ENCODE results near the gene DCP2. TPM values are rescaled to one million over a fixed set of nuclear protein-coding genes. Genes with fewer than 3 reads are reported as not detected.

Gene DCP2
- total RNA-seq, 1 experiment from 2014 or later = 14.1 TPM

DNA sequence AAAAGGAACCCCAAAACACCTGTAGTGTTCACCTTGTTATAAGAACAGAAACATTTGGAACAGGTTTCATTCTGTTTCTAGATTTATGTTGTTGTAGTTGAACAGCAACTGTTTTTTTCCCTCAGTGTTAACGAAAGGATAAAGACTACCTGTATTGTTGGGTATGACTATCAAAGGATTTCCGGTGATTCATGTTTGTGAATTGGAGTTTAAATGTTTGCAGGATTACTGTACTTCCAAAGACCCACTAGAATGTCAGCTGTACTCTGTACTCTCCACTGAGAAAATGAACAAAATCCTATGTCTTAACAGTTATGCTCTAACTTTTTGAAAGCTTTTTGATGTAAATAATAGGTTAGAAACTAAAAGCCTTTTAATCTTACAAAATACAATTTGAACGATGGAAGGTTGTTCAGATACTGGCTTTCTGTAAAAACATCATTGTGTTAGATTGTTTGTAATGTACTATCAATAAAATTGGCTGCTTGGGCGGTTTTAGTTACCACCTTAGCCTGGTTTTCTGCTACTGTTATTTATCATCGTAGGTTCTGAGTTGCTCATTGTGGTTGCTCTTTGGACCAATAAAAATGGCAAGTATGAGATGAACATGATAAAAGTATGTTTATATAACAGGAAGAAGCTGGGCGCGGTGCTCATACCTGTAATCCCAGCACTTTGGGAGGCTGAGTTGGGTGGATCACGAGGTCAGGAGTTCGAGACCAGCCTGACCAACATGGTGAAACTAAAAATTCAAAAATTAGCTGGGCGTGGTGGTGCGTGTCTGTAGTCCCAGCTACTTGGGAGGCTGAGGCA is 44.1 kb downstream of the DCP2 start:
- peak; percentile 81 for DNase-seq (ENCODE audit: low read depth)

DNA sequence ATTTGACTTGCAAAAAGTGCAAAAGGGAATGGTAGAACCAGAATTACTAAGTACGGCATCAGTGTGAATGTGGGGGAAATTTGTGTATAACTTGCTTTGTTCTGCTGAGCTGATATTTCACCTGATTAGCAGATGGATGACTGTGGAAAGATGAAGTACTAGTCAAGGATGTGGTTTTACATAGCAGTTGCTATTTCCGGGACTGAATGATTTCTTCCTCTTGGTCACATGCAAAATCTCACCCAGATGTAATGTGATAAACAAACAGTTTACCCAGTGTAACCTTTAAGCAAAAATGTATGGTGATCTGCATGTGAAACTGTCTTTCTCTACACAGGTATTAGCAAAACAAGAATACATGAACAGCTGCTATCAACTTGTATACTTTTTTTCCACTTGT is 46.1 kb downstream of the DCP2 start:
- peak; percentile 47 for DNase-seq (ENCODE audit: low read depth)

DNA sequence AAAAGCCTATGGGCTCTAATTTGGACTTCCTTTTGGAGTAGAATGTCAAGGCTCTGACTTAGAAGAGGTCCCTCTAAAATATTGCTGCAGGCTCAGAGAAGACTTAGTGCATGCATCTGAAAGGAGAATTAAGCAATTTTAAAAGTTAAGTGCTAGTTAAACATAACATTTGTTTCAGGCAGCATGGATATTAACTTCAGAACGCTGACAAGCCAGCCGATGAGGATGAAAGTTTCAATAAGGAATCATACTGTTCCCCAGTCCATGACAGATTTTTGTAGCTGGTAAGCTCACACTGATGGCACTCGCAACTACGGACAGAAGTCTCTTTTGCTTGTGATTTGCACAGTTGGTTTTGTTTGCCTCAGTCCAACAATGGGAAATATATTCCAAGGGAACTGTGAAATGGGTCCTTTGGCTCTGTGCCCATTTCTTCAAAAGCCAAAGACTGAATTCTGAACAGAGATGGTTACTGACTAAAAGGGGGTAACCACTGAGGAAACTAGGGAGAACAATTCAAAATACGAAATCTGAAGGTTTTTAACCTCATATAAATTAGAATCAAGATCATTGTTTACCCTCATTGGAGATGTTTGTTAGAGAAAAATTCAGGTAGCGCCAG is 47.6 kb downstream of the DCP2 start:
- DNase-seq (ENCODE audit: low read depth) = no peak

DNA sequence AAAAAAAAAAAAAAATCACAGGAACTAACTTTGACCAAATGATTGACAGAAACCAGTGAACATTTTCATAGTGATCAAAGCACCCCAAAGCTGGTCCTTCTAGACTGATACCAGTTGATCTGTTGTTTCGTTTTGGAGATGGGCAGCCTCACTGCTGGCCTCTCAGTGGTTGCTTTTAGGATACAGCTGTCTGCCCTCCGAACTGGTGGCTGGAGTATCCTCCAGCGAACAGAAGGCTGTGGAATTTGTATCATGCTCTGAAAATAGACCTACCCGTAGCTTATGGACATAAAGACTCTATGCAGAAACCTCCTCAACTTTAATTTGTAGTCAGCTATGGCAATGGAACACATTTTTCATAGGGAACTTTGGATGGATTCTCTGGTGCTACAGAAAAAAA is 49.0 kb downstream of the DCP2 start:
- DNase-seq (ENCODE audit: low read depth) = no peak

DNA sequence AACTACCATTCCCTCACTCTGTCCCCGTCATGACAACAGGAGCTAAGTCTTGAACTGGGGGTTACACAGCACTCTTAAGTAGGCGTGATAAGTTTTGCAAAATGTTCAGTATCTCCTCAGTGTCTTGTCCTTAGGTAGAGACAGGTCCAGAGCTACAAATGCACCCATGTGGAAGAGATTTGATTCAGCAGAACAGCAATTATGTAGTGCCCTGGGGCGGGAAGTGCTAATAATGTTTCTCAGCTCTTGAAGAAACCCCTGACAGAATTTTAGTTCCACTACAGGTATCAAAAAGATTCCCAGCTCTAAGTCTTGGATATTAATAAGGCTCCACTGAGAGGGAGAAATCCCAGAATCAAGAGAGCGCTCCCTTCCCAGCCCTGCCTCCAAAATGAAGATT is 49.6 kb downstream of the DCP2 start:
- no peak for DNase-seq (ENCODE audit: low read depth)

DNA sequence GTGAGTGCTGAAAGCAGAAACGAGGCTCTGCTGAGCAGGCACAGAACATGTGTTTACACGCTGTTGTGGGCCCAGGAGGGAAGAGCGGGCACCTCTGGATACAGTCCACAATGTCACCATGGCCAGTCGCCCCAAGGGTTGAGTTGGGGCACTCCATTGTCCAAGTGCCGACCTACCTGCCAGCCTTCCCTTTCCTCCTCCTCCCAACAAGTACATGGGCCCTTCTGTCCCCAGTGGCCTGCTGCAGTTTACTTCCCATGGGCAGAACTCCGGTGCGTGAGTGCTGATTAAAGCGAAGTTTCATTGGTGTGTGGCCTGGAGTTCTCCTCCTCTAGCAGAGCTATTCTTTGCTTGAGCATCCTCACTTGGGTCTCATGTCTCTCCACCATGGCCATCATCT is 50.4 kb downstream of the DCP2 start:
- no peak for DNase-seq (ENCODE audit: low read depth)

DNA sequence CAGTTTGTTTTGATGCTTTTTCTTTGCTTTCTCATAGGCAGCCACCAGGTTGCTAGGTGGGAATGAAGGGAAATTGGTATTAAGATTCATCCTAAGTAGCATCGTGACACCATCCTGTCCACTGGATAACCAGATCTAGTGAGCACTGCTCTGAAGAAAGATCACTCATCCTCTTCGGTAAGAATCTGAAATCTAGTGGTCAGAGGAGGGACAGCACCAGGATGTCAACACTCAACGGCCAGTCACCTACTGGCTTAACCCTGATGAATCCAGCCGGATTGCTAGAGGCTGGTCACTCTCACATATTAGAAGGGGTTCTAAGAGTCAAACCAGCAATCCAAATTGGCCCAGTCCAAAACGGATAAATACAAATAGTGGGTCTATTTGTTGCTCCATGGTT is 50.8 kb downstream of the DCP2 start:
- no peak for DNase-seq (ENCODE audit: low read depth)

DNA sequence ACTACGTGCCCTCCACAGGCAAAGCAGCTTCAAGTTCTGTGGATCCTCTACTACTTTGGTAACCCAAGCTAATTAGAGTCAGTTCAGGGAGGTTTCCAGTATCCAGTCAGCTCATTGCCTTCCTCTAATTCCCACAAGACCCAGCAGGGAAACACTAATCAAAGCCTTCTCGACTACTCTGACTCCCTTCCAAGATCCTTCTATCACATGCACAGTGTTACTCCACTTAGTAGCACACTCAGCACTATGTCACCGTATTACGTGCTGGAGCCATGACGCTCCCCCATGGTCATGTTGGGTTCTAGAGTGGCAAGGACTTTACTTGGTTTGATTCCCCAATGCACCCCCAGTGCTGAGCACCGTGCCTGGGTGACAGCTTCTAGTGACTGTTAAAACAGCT is 53.0 kb downstream of the DCP2 start:
- peak; percentile 29 for DNase-seq (ENCODE audit: low read depth)

DNA sequence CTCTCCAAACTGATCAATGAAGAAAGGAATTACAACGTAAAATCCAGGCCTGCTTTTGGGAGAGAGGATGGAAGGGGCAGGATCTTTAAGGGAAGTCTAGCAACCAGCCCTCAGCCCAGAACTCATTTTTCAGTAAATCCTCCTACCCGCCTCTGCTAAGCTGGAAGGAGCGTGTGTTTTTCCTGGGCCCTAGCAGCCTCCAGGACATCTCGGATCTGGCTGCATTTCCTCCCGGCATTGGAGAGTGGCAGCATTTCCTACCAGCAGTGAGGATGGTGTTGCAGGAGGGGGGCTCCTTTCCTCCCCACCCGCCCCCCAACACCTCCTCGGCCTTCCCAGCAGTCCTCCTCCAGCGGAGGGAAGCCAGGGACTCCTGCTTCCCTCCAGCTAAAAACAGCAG is 54.5 kb downstream of the DCP2 start:
- DNase-seq (ENCODE audit: low read depth) = no peak

DNA sequence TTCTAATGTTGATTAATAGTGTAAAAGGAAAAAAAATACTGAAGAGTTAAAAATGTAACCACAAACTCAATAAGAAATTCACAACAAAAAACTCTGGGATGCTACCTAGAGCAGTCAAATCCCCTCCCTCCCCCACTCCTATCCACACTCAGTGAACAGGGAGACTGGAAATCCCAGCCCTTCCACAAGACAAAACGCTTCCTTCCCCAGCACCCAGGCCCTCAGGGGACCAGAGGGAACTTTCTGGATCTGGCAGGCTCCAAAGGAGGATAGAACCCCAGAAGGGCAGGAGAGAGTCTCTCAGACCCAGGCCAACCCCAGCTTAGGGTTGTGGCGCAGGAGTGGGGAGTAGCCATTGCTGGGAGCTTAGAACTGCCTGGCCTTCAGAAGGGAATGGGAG is 55.0 kb downstream of the DCP2 start:
- DNase-seq (ENCODE audit: low read depth) = no peak

DNA sequence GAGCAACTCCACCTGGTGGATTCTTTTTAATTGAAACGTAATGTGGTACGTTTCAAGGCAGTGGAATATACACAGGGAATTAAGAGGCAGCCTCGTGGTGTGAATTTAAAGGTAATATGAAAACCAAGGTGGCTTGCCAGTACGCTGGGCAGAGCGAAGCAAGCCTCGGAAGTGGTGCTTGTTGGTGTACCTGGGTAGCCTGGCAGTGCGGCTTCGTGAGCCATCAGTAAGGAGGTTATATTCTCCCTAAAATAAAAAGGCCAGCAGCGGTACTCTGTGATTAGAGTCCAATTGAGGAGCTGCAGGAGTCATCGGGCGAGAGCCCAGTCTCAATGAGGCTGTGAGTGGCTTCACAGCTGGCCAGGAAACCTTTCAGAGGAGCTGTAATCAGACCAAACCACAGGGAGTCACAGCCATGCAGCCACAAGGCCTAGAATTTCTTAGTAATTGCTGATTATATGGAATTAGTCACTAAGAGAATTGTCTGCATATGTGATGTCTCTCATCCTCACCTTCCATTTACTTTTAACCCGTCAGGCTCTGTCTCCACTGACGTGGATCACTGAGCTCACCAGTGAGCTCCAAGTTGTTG is 57.7 kb downstream of the DCP2 start:
- DNase-seq (ENCODE audit: low read depth) = peak; percentile 91

DNA sequence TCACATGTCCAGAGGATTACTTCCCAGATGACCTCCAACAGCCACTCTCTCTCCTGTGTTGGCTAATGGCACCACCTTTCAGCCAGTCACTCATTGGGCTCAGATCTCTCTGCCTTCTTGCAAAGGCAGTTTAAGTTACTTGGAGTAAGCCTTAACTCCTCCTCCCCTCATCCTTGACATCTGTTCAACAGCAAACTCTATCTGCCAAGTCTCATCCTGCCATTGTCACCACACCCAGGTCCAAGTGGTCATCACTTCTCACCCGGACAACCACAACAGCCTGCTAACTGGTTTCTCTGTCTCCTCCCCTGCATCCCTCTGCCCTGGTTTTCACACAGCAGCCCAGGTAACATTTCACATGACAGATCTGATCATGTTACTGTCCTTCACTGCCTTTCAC is 58.5 kb downstream of the DCP2 start:
- peak; percentile 47 for DNase-seq (ENCODE audit: low read depth)

DNA sequence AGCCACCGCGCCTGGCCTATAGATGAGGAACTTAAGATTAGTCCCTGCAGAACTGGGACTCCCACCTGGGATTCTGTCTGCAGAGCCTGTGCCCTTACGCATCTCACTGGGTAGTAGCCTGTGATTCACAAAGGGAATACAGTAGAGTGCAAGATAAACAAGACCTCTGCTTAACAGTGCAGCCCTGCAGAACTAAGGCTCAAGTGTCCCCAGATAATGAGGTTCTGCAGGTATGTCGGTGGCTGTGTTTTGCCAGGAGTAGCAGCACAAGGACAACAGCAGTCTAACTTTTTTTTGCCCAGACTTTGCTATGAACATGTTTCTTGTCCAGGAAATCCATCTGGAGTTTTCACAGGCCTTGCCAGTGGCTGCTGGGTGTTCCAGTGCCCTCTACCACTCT is 59.7 kb downstream of the DCP2 start:
- DNase-seq (ENCODE audit: low read depth) = no peak

DNA sequence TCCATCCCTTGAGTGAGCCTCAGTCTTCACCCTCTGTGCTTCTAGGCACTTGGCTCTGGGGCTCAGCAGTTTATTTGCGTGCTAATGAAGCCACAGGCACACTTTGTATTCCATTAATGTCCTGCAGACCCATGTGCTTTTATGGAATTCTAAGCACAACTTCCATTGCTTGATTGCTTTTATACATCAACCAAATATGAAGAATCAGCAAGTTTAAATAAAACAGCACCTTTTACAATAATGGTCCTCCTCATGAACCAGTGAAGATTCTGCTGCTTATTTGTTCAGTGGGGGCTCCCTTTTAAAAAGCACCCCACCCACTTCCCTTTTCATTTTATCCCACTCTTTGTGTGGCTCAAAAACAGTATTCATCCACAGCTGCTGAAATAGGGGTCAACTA is 60.2 kb downstream of the DCP2 start:
- no peak for DNase-seq (ENCODE audit: low read depth)

DNA sequence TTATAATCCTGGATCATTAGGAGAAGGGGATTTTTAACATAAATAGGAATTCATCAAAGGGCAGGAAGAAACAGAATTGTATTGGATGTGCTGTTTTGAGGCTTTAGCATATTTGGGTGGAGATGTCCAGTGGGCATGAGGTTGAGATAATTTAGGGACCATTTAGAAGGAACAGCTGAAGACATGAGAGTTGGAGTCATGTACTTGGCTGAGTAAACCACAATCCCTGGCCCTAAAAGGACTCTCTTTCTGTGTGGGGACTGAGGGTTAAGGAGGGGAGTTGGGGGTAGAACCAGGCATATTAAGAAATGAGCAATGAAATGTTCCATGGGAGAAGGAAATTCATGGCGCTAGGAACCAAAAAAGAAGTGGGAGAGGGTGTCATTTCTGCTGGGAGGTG is 61.5 kb downstream of the DCP2 start:
- DNase-seq (ENCODE audit: low read depth) = peak; percentile 29

DNA sequence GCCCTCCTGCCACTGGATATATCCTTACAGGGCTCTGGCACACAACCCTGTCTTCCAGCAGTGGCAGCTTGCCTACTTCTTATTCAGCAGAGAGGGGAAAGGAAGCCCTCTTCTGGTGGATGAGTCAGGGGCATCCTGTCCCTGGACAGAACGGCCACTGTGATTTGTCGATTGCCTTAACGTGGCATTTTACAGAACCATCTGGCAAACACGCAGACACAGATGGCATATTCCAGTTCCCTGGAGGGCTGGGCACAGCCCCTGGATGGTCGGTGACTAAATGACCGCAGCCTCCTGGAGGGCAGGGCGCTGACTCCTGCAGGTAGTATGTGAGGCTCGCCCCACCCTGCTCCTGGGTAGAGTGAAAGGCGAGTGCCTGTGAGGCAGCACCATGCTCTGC is 62.1 kb downstream of the DCP2 start:
- peak; percentile 81 for DNase-seq (ENCODE audit: low read depth)

DNA sequence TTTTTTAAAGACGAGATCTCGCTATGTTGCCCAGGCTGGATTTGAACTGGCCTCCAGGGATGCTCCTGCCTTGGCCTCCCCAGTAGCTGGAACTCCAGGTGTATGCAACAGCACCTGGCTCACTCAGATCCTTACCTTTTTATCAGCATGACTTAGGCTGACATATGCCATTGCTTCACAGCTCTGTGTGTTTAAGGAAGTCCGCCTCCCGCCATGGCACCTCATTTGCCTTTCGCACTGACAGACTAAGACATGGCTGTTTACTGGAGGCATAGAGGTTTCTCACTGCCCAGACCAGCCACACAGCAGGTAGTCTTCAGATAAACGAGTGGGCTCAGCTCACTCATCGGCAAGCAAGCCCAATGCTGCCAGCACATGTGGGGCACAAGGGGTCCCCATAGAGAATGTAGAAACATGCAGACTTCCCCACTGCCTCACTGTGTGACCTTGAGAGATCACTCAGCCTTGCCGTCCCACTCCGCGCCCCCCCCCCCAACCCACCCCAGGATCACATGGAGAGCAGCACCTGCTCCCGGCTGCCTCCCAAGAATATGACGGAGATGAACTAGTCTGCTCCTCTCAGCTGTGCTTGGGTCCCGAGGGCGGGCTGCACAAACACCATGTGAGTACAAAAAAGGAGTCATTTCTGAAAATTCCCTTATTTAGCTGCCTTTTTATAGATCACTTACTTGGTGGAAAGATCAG is 62.8 kb downstream of the DCP2 start:
- DNase-seq (ENCODE audit: low read depth) = no peak

DNA sequence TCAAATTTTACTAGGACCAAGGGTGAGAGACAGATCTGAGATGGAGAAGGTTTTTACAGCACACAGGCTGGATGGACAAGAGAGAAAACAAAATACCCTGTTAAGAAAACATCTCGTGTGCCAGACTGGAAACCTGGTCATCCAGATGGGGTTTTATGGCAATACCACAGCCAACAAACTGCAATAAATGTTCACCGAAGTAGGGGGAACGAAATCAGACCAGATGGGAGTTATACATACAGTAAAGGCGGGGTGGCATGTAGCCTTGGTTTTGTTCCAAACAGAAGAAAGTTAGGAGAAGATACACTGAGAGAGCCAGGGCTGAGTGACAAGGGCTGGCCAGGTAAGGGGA is 63.3 kb downstream of the DCP2 start:
- DNase-seq (ENCODE audit: low read depth) = no peak

DNA sequence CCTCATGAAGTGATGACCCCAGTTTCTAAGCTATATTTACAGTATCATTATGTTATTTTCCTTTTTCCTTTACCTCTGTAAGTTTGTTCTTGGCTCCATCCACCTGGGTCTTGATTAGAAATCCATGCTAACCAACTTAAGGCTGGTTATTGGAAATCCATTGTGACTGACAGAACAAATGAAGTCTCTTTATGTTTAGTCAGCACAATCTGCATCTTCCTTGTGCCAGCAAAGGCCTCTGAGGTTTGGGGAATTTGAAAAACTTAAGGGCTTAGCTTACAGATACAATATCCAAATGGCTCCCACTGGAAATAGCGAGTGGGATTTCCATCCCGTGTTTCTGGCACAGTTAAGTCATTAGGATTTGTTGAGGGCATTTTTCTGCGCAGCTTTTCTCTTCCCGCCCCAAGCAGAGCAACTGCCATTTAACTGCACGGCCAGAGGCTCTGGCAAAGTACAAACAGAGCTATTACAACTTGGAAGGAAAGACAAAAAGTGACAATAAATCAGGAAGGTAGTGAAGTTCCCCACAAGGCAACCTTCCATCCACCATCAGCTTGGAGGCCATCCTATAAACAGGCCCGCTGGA is 64.2 kb downstream of the DCP2 start:
- DNase-seq (ENCODE audit: low read depth) = no peak

DNA sequence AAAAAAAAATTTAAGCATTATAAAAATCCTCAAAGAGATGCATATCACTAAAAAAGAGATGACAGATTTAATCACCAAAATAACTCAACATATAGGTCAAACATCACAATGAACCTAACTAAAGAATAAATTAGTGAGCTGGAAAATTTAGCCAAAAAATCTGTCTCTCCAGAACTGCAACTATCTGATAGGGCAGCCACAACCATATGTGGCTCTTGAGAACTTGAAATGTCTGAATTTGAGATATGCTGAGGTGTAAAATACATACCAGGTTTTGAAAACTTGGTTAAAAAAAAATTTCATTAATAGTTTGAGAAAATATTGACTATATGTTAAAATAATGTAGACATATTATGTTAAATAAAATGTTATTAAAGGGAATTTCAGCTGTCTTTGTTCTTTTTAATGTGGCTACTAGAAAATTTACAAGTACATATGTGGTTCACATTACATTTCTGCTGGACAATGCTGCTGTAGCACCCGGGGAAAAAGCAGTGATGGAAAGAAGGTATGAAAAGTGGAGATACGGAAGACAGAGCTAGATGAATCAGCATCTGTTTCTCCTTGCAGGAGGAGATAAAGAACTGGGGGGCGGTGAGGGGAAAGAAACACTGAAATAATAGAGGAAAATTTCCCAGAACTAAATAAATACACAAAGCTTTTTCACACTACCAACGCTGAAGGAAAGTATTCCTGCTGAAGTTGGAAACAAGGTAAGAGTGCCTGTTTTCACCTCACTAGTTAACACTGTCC is 66.1 kb downstream of the DCP2 start:
- no peak for DNase-seq (ENCODE audit: low read depth)

DNA sequence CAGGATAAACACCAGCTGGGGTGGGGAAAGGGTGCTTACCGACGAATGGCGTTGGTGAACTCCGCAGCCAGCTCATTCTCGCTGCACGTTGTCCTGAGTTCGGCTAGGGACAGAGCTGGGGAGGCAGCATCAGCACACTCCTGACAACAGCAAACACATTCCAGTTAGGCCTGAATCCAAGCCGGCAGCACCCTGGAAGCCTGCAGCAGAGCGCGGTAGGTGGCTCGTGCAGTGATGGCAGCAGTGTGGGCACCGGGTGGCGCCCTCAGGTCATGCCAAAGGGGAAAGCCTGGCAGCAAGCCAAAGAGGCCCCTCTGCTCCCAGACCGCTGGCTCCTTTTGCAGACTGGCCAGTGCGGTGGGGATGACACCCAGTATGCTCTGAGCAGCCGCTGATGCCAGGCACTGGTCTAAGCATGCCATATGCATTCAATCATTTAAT is 66.9 kb downstream of the DCP2 start:
- peak; percentile 25 for DNase-seq (ENCODE audit: low read depth)

Measured in LHCN-M2 (cell line).